Testis (tissue), 2 donors: ENCODE measurements around the gene QSOX2.

Experiments
- CTCF ChIP-seq, 3 experiments: fragments of 450-650 bp in 2 of 3; fragments of 200-600 bp in 1 of 3; sonication (generic) in 1 of 3; IDR thresholded peaks; one replicate each; pipeline ENCODE4 v1.5.1; 2016 to 2019; ENCODE audit warnings: antibody characterized with exemption in 3 of 3, mild to moderate bottlenecking in 2 of 3, moderate library complexity in 1 of 3
- POLR2A ChIP-seq: fragments of 450-650 bp; IDR thresholded peaks from one replicate; pipeline ENCODE4 v1.6.1; 2017; ENCODE audit warnings: antibody characterized with exemption, mild to moderate bottlenecking, moderate library complexity

DNA sequence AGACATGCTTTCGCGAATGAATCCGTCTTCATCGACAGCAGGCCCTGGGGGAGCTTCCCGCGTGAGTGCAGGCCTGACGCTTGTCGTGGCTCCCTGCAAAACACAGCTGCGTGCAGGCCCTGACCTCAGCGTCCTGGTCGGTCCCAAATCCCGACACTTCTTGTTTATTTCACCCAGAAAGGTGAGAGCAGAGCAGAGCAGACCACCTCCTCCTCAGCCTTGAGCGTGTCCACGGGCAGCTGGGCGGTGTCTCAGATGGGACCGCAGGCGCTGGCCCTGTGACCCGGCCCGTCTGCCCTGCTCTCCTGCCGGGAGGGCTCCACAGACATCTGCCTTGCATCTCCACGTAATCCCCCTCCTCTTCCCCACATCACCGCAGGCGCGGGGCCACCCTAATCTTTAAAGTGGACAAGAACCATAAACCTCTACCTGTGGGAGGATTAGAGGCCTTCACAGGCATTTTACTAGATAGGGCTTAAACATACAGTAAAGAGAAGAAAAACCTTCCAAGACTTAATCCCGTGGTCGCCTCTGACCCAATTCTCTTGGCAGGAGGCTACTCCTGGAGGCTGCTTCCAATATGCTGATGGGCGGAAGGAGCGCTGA is 33.2 kb downstream of the QSOX2 start:
- TF ChIP-seq POLR2A (no peak), CTCF (IDR thresholded peaks at IDR 0.05) (no peak)
